ENCODE results near the gene TIMM21. TPM values are rescaled to one million over a fixed set of nuclear protein-coding genes. Genes with fewer than 3 reads are reported as not detected.

TIMM21 gene
- total RNA-seq, 1 donor from 2014 or later, result 20.4 TPM

DNA sequence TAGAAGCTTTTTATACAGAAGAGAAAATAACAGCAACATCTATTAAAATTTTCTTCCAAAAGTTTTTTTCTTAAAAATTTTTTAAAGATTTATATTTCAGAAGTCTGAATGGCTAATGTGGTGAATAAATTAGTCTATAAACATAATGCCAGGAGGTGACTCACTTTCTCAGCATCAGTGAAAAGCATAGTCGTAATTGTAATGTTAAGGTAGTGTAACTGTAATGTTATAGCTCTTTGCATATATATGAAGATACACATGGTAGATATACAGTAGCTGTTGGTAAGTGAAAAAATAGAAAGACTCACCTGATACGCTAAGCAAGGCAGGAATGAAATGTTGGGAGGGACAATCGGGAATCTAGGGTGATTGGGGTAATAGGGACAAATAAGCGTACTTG, 5.5 kb downstream of the TIMM21 start:
- no peak for DNase-seq (ENCODE audit: low read depth)
- TF ChIP-seq, protein P1, sequence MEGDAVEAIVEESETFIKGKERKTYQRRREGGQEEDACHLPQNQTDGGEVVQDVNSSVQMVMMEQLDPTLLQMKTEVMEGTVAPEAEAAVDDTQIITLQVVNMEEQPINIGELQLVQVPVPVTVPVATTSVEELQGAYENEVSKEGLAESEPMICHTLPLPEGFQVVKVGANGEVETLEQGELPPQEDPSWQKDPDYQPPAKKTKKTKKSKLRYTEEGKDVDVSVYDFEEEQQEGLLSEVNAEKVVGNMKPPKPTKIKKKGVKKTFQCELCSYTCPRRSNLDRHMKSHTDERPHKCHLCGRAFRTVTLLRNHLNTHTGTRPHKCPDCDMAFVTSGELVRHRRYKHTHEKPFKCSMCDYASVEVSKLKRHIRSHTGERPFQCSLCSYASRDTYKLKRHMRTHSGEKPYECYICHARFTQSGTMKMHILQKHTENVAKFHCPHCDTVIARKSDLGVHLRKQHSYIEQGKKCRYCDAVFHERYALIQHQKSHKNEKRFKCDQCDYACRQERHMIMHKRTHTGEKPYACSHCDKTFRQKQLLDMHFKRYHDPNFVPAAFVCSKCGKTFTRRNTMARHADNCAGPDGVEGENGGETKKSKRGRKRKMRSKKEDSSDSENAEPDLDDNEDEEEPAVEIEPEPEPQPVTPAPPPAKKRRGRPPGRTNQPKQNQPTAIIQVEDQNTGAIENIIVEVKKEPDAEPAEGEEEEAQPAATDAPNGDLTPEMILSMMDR (conservative IDR thresholded peaks at IDR 0.05; ENCODE audit: low read depth, low read length), result no peak
- H3K4me3 ChIP-seq (ENCODE audit: low read depth, low read length), result no peak overlapping the region

DNA sequence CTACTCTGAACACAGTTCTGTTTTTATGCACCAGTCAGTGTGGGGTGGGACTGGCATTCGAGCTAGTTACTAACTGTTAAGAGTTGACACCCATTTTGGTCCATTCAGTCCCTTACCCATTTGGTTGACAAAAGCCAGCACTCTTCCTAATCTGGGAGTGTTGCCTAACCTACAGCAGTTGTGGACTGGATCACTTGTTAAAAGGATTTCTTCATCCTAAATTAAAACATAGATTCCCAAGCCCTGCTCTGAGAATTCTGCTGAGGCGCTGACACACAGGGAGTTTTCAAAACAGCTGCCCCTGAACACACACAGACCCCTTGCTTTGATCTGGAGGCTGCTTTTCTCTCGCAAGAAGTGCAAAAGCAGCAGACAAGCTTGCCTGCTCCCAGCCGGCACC, 6.4 kb downstream of the TIMM21 start:
- H3K4me3 ChIP-seq (ENCODE audit: low read depth, low read length), result no peak overlapping the region
- no peak for DNase-seq (ENCODE audit: low read depth)
- TF ChIP-seq, protein P1 (conservative IDR thresholded peaks at IDR 0.05; ENCODE audit: low read depth, low read length), result no peak

DNA sequence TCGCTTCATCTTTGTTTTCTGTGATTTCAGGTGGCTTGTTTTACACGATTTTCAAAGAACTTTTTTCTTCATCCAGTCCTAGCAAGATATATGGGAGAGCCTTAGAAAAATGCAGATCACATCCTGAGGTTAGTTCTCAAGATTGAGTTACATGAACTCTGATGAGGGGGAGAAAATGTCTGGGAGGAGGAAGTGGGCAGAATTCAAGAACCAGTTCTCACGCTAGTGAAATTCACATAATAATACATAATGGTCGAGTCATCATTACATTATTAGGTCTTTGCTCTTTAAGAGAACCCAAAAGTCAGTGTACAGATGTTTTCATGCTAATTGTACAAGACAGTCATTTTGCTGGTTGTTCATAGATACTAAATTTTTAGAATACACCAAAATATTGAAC, 7.0 kb downstream of the TIMM21 start:
- no peak overlapping the region for H3K4me3 ChIP-seq (ENCODE audit: low read depth, low read length)
- no peak for DNase-seq (ENCODE audit: low read depth)
- TF ChIP-seq, protein P1 (conservative IDR thresholded peaks at IDR 0.05; ENCODE audit: low read depth, low read length), result no peak

DNA sequence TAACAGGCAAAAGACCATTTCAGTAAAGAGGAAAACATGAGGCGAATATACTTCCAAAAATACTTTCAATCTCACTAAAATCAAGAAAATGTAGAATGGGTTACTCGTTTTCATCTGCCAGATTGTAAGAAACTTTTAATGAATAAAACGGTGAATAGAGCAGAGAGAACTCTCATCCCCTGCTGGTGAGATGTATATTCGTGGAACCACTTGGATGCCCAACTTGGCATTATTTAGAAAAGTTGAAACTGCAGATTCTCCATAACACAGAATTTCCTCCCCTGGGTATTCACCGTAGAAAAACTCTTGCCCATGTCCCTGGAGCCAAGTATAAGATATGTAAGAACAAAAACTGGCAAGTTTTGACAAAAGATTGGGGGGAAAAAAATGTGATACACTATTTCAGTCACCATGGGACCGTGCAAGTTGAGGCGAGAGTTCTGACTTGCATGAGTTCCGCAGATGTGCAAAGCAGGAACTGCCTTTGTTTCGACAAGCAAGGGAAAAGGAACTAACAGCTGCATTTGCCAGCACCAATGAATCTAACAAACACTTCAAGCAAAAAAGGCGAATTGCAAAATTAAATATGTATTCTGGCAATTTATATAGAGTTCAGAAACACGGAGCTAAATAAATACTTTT, 14.8 kb downstream of the TIMM21 start:
- no peak overlapping the region for H3K4me3 ChIP-seq (ENCODE audit: low read depth, low read length)
- DNase-seq (ENCODE audit: low read depth), result no peak
- TF ChIP-seq, protein P1 (conservative IDR thresholded peaks at IDR 0.05; ENCODE audit: low read depth, low read length), result no peak

DNA sequence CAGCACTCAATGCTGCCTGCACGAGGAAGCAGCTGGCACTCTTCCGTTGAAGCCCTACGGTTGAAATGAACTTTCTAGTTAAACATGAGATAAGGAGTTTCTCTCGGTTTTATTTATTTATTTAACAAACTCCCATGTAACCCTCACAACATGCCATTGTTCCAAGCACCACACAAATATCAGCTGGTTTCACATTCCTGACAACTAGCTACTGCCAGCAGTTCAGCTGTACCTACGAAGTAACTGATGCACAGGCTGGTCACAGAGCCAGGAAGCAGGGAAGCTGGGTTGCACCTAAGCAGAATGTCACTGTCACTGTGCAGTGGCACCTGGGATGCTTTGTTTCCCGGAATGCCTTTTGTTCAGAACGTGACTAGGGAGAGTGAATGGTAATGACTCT, 18.1 kb downstream of the TIMM21 start:
- no peak overlapping the region for H3K4me3 ChIP-seq (ENCODE audit: low read depth, low read length)
- no peak for DNase-seq (ENCODE audit: low read depth)
- TF ChIP-seq, protein P1 (conservative IDR thresholded peaks at IDR 0.05; ENCODE audit: low read depth, low read length), result no peak

DNA sequence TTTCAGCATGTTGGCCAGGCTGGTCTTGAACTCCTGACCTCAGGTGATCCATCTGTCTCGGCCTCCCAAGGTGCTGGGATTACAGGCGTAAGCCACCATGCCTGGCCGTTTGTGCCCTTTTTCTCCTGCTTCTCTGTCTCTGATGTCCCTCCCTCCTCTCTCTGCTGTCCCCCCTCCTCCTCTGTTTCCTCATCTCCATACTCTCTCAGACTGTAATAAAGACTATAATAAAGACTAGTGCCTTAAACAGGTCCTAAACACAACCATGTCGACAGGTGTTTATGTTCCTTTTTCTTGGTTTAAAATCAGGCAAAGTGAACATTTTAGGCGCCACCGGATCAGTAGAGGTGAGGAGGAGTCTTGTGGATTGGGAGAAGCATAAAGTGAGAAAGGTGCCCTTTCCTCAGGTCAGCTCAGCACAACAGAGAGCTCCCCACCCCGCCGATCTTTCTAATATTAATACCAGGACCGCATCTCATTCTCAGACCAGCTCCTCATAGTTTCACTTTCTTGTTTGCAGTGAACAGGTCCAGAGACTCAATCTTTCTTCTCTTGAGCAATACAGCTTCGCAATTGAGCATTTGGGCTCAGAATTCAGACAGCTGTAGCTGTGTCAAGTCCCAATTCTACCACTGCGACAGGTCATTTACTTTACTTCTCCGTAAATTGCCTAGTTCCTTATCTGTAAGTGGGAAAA, 23.7 kb downstream of the TIMM21 start:
- no peak for DNase-seq (ENCODE audit: low read depth)
- TF ChIP-seq, protein P1 (conservative IDR thresholded peaks at IDR 0.05; ENCODE audit: low read depth, low read length), result no peak
- peak overlapping the region; percentile 38 for H3K4me3 ChIP-seq (ENCODE audit: low read depth, low read length)
